Osteocyte (in vitro differentiated cells): ENCODE measurements around the gene APRT. TPM values are rescaled to one million over a fixed set of nuclear protein-coding genes. Genes with fewer than 3 reads are reported as not detected.

Experiments
- DNase-seq: peaks from one replicate; pipeline ENCODE4 v3.0.0; 2021; ENCODE audit warnings: mixed read lengths; ENCODE audit not compliant: unreplicated experiment; ENCODE audit errors: extremely low spot score
- H3K27ac Mint-ChIP-seq: one replicate; pipeline ENCODE4 v1.8.0; 2021; ENCODE audit warnings: mild to moderate bottlenecking, mixed read lengths; ENCODE audit not compliant: unreplicated experiment
- H3K27me3 Mint-ChIP-seq: one replicate; pipeline ENCODE4 v1.8.0; 2021; ENCODE audit warnings: mixed read lengths; ENCODE audit not compliant: unreplicated experiment
- H3K36me3 Mint-ChIP-seq: one replicate; pipeline ENCODE4 v1.8.0; 2021; ENCODE audit warnings: mixed read lengths; ENCODE audit not compliant: unreplicated experiment
- H3K4me1 Mint-ChIP-seq: one replicate; pipeline ENCODE4 v1.8.0; 2021; ENCODE audit warnings: mixed read lengths; ENCODE audit not compliant: unreplicated experiment
- H3K4me3 Mint-ChIP-seq: one replicate; pipeline ENCODE4 v1.8.0; 2021; ENCODE audit warnings: mild to moderate bottlenecking, moderate library complexity, mixed read lengths; ENCODE audit not compliant: unreplicated experiment
- H3K9me3 Mint-ChIP-seq: one replicate; pipeline ENCODE4 v1.8.0; 2021; ENCODE audit warnings: mixed read lengths; ENCODE audit not compliant: unreplicated experiment
- total RNA-seq: library from RNA; stranded (reverse); gene quantifications from 2 replicates; pipeline ENCODE4 v1.2.1, GENCODE V29; 2021
- TF ChIP-seq, protein P1 (sequence below): fragments of 200-600 bp; sonication (generic); IDR thresholded peaks from 2 replicates; pipeline ENCODE4 v1.5.0; 2021; ENCODE audit warnings: antibody characterized with exemption, mild to moderate bottlenecking, moderate library complexity

Gene APRT
- total RNA-seq, 1 donor from 2014 or later, result 77.1 TPM

DNA sequence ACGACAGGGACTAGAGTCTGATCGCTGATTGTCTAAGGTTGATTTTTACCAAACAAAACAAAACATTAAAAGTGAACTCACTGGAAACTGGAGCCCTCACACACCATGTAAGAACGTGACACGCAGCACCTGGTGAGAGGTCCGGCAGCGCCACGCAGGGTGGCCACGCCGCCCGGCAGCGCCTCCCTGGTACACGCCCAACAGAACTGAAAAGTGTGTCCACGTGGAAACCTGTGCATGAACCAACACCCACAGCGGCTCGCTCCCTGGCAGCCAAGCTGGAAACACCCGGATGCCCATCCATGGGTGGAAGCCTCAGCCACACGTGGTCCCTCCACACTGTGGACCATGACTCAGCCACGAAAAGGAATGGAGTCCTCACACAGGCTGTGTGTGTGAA lies 35.9 kb upstream of the APRT start:
- H3K4me1 Mint-ChIP-seq, result no peaks in the 10 kb centered on the region
- H3K27me3 Mint-ChIP-seq, result no peaks in the 10 kb centered on the region
- TF ChIP-seq, protein P1, sequence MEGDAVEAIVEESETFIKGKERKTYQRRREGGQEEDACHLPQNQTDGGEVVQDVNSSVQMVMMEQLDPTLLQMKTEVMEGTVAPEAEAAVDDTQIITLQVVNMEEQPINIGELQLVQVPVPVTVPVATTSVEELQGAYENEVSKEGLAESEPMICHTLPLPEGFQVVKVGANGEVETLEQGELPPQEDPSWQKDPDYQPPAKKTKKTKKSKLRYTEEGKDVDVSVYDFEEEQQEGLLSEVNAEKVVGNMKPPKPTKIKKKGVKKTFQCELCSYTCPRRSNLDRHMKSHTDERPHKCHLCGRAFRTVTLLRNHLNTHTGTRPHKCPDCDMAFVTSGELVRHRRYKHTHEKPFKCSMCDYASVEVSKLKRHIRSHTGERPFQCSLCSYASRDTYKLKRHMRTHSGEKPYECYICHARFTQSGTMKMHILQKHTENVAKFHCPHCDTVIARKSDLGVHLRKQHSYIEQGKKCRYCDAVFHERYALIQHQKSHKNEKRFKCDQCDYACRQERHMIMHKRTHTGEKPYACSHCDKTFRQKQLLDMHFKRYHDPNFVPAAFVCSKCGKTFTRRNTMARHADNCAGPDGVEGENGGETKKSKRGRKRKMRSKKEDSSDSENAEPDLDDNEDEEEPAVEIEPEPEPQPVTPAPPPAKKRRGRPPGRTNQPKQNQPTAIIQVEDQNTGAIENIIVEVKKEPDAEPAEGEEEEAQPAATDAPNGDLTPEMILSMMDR, result no peak
- H3K4me3 Mint-ChIP-seq, result no peak overlapping the region
- no peaks in the 10 kb centered on the region for H3K9me3 Mint-ChIP-seq
- H3K27ac Mint-ChIP-seq, result no peak overlapping the region
- no peak for DNase-seq
- peaks cover 4% of the 10 kb centered on the region for H3K36me3 Mint-ChIP-seq

DNA sequence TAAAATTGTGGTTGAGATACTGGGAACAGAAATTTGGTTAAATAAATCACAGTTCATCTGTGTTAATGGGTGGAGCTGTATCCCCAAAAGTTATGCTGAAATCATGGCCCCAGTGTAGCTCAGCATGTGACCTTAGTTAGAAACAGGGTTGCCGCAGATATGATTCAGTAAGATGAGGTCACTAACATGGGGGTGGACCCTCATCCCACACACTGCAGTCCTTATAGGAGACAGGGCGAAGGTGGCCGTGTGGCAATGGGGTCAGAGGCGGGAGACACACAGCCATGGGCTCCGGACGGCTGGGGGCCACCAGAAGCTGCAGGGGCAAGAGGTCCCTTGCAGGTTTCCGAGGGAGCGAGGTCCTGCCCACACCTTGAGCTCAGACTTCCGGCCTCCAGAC lies 34.4 kb upstream of the APRT start:
- Mint-ChIP-seq H3K4me3 (no peak overlapping the region), H3K4me1 (no peaks in the 10 kb centered on the region), H3K36me3 (no peaks in the 10 kb centered on the region), H3K27me3 (no peaks in the 10 kb centered on the region), H3K9me3 (no peaks in the 10 kb centered on the region), H3K27ac (no peak overlapping the region)
- no peak for DNase-seq
- TF ChIP-seq, protein P1, result no peak

DNA sequence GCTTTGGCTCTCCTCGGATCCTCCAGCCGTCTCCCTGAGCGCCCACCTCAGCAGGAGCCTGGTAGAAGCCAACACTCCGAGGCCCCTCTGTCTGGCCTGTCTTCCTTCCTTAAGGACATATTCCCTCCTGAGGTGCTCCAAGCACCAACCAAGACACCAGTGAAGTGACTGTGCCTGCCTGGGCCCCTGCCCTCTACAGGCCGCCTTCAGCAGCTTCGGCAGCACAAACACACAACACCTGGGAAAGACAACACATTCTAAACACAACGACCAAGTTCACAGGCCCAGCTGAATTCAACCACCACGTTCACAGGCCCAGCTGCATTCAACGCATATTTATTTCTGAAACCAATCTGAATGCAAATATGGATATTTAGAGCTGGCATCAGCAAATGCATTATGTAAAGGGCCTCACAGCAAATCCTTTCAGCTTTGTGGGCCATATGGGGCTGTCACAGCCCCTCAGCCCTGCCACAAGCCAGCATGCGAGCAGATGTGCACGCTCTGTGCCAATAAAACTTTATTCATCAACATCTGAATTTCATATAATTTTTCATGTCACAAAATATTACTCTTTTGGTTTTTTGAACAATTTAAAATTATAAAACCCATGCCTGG lies 32.8 kb upstream of the APRT start:
- H3K9me3 Mint-ChIP-seq, result no peaks in the 10 kb centered on the region
- TF ChIP-seq, protein P1, result no peak
- no peaks in the 10 kb centered on the region for H3K4me1 Mint-ChIP-seq
- H3K27me3 Mint-ChIP-seq, result no peaks in the 10 kb centered on the region
- H3K4me3 Mint-ChIP-seq, result no peak overlapping the region
- no peak overlapping the region for H3K27ac Mint-ChIP-seq
- H3K36me3 Mint-ChIP-seq, result peaks cover 4% of the 10 kb centered on the region
- DNase-seq, result no peak

DNA sequence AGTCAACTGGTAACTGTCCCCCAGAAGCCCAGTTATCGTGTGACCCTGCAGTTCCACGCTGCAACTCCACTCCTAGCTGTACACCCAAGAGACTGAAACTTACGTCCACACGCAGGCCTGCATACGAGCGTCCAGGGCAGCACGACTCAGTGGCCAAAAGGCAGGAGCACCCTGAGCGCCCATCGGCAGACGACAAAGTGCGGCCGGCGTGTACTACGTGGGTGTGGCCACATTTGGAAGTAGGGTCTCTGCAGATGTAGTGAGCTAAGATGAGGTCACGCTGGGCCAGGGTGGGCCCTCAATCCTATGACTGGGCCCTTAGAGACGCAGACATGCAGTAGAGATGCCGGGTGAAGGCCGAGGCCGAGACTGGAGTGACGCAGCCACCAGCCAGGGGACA lies 31.5 kb upstream of the APRT start:
- Mint-ChIP-seq H3K36me3 (peaks cover 4% of the 10 kb centered on the region), H3K4me3 (no peak overlapping the region), H3K27me3 (no peaks in the 10 kb centered on the region), H3K9me3 (no peaks in the 10 kb centered on the region), H3K27ac (no peak overlapping the region), H3K4me1 (no peaks in the 10 kb centered on the region)
- no peak for DNase-seq
- TF ChIP-seq, protein P1, result no peak

DNA sequence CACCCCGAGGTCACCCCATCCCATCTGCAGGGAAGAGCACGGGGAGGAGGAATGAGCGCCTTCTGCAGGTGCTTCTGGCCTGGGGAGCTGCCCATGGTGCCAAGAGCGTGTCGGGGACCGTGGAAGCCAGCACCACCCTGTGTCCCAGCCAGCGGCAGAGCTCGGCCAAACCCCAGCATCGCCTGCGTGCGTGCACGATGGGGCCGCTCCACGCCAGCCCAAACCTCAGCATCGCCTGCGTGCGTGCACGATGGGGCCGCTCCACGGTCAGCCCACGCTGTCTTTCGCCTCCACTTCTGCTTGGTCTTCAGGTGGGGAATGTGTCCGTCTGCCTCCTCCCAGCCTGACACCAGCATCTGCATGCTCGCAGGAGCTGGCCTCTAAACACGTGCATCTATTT lies 31.1 kb upstream of the APRT start:
- peaks cover 4% of the 10 kb centered on the region for H3K36me3 Mint-ChIP-seq
- no peak overlapping the region for H3K27ac Mint-ChIP-seq
- no peaks in the 10 kb centered on the region for H3K9me3 Mint-ChIP-seq
- H3K27me3 Mint-ChIP-seq, result no peaks in the 10 kb centered on the region
- DNase-seq, result no peak
- TF ChIP-seq, protein P1, result no peak
- H3K4me1 Mint-ChIP-seq, result no peaks in the 10 kb centered on the region
- no peak overlapping the region for H3K4me3 Mint-ChIP-seq
